Ovary (tissue), 9 donors: ENCODE results near the gene SPTBN5. TPM values are rescaled to one million over a fixed set of nuclear protein-coding genes. Genes with fewer than 3 reads are reported as not detected.

Experiments
- DNase-seq, 5 donors: peaks; one replicate each; pipeline ENCODE4 v3.0.0-alpha.2; 2019 to 2020
- H3K27ac ChIP-seq, 2 donors: fragments of 200-600 bp; one replicate each; pipeline versions ENCODE4 v1.5.1 to v1.8.0; 2019 to 2022
- H3K27me3 ChIP-seq: fragments of 200-600 bp; one replicate; pipeline ENCODE4 v1.8.0; 2022
- H3K36me3 ChIP-seq: fragments of 200-600 bp; sonication (generic); one replicate; pipeline ENCODE4 v1.5.1; 2019
- H3K4me1 ChIP-seq: one replicate; pipeline ENCODE4 v1.8.1; 2013; ENCODE audit warnings: mild to moderate bottlenecking, moderate library complexity; ENCODE audit not compliant: insufficient read depth
- H3K4me3 ChIP-seq: fragments of 200-600 bp; sonication (generic); one replicate; pipeline ENCODE4 v1.5.1; 2017
- H3K9me3 ChIP-seq, 2 donors: fragments of 200-600 bp in 1 of 2; sonication (generic) in 1 of 2; one replicate each; pipeline versions ENCODE4 v1.5.1 to v1.8.1; 2013 to 2019; ENCODE audit warnings: mild to moderate bottlenecking in 1 of 2, moderate library complexity in 1 of 2
- EP300 ChIP-seq: sonication (generic); formaldehyde crosslinking; IDR thresholded peaks from one replicate; pipeline ENCODE4 v1.6.1; 2017; ENCODE audit warnings: antibody characterized with exemption
- POLR2A ChIP-seq: fragments of 450-650 bp; IDR thresholded peaks from one replicate; pipeline ENCODE4 v1.6.1; 2017; ENCODE audit warnings: antibody characterized with exemption, mild to moderate bottlenecking, moderate library complexity
- WGBS, 3 donors: extraction: QIAGEN DNeasy Blood & Tissue Kit in 1 of 3; methylation state at CpG; one replicate each; pipeline versions ENCODE4 v1.1.5 to v1.1.7; 2013 to 2017; 5-methylcytosine and 5-hydroxymethylcytosine counted together
- intact Hi-C, 4 donors: fragments of 100-400 bp; cut with DNase I; formaldehyde crosslinking; loops; one replicate each; pipeline versions ENCODE4 v1.11.0 to v1.15.1; 2022 to 2023
- polyA plus RNA-seq, 2 donors: library from polyadenylated mRNA; stranded (reverse); fragments of 200-250 nt in 1 of 2; fragments of 350-450 nt in 1 of 2; fragmentation: Illumina TruSeq in 1 of 2; extraction: RNeasy Lipid Tissue Mini Kit (QIAGEN cat#74804) in 1 of 2; gene quantifications; one replicate each; pipeline ENCODE4 v1.2.3, GENCODE V29; 2013 to 2014
- total RNA-seq, 7 donors: library from RNA; depleted of rRNA in 2 of 7; stranded (reverse); fragments of >200 nt in 2 of 7; fragmentation: NEBNext Ultra II Directional in 3 of 7; extraction: Animal tissue kit (Norgen Biotek cat#: 25700) in 3 of 7; gene quantifications; one replicate each; pipeline versions ENCODE4 v1.1.0 to v1.2.4, GENCODE V29; 2016 to 2023
- TF ChIP-seq, protein P1 (sequence below), 3 donors: fragments of 450-650 bp in 2 of 3; fragments of 200-600 bp in 1 of 3; IDR thresholded peaks; one replicate each; pipeline versions ENCODE4 v1.5.1 to v1.8.0; 2016 to 2022; ENCODE audit warnings: antibody characterized with exemption in 3 of 3, mild to moderate bottlenecking in 1 of 3
- donor health status: DM: no; HTN: no; CAD: no; lungs with moderate emphysema.
- donor health status: DM: no; HTN: no; CAD: no.
- donor health status: Bipolar disorder and iron deficiency.
- donor health status: DM: yes; HTN: yes; CAD: no.
- donor health status: DM: no; HTN: no; CAD: no.
- donor health status: DM: yes; HTN: yes; CAD: no.

SPTBN5 gene
- total and polyA plus RNA-seq, 9 donors = 0.28 to 1.5 (median 0.77) TPM

DNA sequence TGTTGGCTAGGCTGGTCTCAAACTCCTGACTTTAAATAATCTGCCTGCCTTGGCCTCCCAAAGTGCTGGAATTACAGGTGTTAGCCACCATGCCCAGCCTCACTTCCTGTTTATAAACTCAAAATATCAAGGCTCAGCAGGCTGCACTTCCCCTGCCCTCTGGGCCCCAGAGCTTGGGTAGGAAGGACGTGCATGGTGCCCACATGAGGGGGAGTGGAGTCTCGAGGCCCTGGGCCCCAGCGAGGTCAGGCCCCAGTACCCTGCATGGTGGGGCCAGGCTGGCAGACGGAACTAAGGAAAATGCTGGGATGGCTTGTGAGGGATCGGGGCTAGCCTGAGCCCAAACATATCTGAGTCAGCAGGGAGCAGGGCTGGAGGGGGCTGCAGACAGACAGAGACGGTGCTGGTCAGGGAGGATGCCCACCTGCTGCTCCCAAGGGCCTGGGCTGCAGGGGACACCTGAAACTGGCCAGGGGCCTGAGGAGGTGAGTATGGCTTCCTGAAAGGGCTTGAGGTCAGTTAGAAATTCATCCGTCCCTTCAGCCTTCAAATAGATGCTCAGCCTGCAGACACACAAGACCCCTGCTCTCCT lies 5.1 kb downstream of the SPTBN5 start:
- Histone ChIP-seq H3K27me3 (no peaks in the 10 kb centered on the region), H3K4me1 (no peaks in the 10 kb centered on the region), H3K36me3 (no peaks in the 10 kb centered on the region), H3K9me3 (no peaks in the 10 kb centered on the region), H3K4me3 (no peak overlapping the region), H3K27ac (no peak overlapping the region)
- intact Hi-C loops = no loop called here
- DNase-seq = no peak
- 85 to 91% (median 86%) methylated on average over 7 of the region's 7 CpGs for WGBS, 3 donors
- TF ChIP-seq EP300 (no peak), POLR2A (no peak)
- TF ChIP-seq, protein P1, sequence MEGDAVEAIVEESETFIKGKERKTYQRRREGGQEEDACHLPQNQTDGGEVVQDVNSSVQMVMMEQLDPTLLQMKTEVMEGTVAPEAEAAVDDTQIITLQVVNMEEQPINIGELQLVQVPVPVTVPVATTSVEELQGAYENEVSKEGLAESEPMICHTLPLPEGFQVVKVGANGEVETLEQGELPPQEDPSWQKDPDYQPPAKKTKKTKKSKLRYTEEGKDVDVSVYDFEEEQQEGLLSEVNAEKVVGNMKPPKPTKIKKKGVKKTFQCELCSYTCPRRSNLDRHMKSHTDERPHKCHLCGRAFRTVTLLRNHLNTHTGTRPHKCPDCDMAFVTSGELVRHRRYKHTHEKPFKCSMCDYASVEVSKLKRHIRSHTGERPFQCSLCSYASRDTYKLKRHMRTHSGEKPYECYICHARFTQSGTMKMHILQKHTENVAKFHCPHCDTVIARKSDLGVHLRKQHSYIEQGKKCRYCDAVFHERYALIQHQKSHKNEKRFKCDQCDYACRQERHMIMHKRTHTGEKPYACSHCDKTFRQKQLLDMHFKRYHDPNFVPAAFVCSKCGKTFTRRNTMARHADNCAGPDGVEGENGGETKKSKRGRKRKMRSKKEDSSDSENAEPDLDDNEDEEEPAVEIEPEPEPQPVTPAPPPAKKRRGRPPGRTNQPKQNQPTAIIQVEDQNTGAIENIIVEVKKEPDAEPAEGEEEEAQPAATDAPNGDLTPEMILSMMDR (IDR thresholded peaks at IDR 0.05) = no peak

DNA sequence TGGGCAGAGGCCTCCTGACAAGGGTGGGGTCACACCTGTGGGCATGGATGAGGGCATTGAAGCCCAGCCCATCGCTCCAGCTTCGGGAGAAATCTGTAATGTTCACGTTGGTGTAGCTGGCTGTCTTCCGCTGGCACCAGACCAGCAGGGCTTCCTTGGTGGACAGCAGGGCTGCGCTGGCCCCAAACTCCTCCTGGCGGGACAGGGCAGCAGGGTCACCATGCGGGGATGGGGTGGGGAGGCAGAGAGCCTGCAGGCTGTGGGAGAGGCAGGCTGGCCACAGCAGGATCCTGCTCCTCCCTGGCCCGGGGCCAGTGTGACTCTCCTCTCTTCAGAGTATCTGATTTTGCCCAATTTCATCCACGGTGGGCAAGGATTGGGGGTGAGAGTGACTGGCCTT lies 6.0 kb downstream of the SPTBN5 start:
- intact Hi-C loops = no loop called here
- H3K4me3 ChIP-seq = no peak overlapping the region
- H3K9me3 ChIP-seq = no peaks in the 10 kb centered on the region
- H3K27ac ChIP-seq = no peak overlapping the region
- WGBS, 3 donors = 82 to 90% (median 84%) methylated on average over 9 of the region's 9 CpGs
- H3K36me3 ChIP-seq = no peaks in the 10 kb centered on the region
- peaks cover 4% of the 10 kb centered on the region for H3K4me1 ChIP-seq
- no peaks in the 10 kb centered on the region for H3K27me3 ChIP-seq
- no peak for DNase-seq
- TF ChIP-seq POLR2A = no peak
- TF ChIP-seq EP300 = no peak
- TF ChIP-seq, protein P1 (IDR thresholded peaks at IDR 0.05) = no peak

DNA sequence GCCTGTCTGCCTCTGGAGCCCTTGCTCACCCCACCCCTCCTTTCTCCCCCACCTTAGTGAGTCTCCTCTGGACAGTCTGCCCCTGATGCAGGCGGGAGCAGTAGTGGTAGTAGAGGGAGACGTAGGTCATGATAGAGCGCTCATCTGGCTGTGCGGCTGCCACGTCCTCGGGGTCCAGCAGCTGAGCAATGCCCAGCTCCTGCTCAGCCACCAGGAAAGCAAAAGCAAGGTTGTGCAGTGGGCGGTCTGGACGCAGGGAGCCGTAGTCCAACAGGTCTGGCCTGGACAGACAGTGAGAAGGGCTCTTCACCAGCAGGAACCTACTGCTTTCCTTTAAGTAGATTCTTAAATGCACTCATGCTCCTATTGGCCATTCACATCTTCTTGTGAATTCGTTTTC lies 6.7 kb downstream of the SPTBN5 start:
- no peaks in the 10 kb centered on the region for H3K36me3 ChIP-seq
- H3K4me3 ChIP-seq = no peak overlapping the region
- no peaks in the 10 kb centered on the region for H3K9me3 ChIP-seq
- no peak for DNase-seq
- WGBS, 3 donors = 88 to 95% (median 93%) methylated on average over 10 of the region's 10 CpGs
- intact Hi-C loops = no loop called here
- no peak for TF ChIP-seq EP300
- H3K4me1 ChIP-seq = peaks cover 5% of the 10 kb centered on the region
- H3K27me3 ChIP-seq = no peaks in the 10 kb centered on the region
- no peak overlapping the region for H3K27ac ChIP-seq

DNA sequence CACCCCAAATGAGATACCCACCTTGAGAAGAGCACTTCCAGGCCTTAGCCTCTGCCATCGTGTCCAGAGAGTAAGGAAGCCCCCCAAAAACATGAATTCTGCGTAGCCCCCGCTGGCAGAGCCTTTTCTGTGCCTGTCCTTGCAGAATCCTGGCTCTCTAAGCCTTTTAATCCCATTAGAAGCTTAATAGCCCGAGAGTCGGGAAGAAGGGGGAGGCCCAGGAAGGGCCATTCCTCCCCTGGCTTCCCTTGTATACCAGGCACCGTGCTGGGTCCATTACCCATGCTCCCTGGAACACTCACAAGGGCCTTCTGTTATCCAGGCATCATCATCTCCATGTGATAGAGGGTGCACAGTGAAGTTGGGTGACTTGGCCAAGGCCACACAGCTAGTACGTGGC lies 7.1 kb downstream of the SPTBN5 start:
- Histone ChIP-seq H3K27me3 (no peaks in the 10 kb centered on the region), H3K9me3 (no peaks in the 10 kb centered on the region), H3K4me3 (no peak overlapping the region), H3K4me1 (peaks cover 5% of the 10 kb centered on the region), H3K27ac (no peak overlapping the region), H3K36me3 (no peaks in the 10 kb centered on the region)
- TF ChIP-seq EP300 (no peak), POLR2A (no peak)
- TF ChIP-seq, protein P1 (IDR thresholded peaks at IDR 0.05) = no peak
- 91 to 96% (median 93%) methylated on average over 7 of the region's 7 CpGs for WGBS, 3 donors
- DNase-seq = no peak
- intact Hi-C loops = no loop called here

DNA sequence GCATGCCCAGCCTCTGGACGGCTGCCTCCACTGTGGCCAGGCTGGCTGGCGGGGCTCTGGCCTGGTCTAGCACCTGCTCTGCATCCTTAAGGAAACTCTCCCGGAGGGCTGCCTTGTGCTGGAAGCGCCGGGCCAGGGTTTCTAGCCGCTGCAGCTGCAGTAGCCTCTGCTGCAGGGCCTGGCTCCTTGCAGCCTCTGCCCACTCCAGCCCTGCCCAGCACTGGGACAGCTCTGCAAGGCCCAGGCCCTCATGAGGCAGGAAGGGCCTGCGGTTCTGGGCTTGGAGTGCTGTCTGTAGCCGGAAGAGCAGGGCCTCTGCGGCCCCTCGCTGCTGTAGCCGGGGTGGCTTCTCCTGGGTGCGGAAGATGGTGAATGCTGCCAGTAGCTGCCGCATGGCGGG lies 8.0 kb downstream of the SPTBN5 start:
- intact Hi-C loops = no loop called here
- no peak overlapping the region for H3K27ac ChIP-seq
- H3K9me3 ChIP-seq = no peaks in the 10 kb centered on the region
- WGBS, 3 donors = 92 to 97% (median 96%) methylated on average over 14 of the region's 14 CpGs
- TF ChIP-seq EP300 (no peak), POLR2A (no peak)
- TF ChIP-seq, protein P1 (IDR thresholded peaks at IDR 0.05) = no peak
- H3K36me3 ChIP-seq = no peaks in the 10 kb centered on the region
- peaks cover 5% of the 10 kb centered on the region for H3K4me1 ChIP-seq
- H3K27me3 ChIP-seq = no peaks in the 10 kb centered on the region
- H3K4me3 ChIP-seq = no peak overlapping the region
- no peak for DNase-seq
